Measurements from ENCODE around the gene SUSD1.

SUSD1 gene

DNA sequence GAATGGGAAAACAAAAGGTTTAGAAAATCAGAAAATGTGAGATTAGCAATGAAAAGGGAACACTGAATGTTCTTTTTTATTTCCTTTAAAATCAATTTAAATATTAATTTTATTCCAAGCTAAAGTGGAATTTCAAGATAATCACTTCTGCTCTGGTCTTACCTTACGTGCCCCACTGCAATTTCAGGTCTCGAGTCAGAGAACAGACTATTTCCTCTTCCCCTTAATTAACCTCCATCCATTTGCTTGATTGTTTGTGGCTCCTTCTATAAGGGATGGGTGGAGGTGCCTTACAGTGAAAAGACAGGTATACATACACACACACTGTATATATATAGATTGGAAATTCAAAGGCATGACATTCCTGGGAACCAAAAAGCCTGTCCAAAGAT, 137.1 kb downstream of the SUSD1 start:
- no peak for DNase-seq

DNA sequence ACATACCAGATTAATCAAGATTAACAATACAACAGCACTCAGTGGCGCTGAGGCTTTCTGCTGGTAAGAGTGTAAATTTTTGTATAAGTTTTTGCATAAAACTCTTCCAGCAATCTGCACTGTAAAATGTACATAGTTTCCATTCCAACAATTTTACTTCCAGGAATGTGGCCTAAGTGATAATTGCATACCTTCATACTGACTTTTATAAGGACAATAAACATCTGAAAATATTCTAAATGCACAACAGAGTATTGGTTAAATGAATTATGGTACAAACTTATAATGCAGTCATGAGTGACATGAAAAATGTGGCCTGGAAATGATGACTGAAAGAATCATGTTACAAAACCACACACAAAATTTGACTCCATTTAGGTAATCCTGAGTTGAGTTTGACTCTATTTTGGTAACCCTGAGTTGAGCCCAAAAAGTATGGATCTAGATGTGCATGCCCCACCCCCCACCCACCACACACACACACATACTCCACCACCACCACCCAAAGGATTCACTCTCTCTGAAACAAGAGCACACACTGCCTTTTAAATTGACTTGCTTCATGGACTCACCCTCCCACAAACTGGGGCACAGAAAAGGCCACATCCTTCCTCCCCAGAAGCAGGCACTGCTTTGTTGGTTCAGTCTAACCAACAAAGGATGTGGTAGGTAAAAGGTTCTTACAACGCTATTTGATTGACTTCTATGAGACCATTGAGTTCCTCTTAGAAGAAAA, 137.6 kb downstream of the SUSD1 start:
- DNase-seq = no peak

GRCh38 chr9:112035166-112035826, 139.8 kb downstream of the SUSD1 start:
- DNase-seq = no peak

DNA sequence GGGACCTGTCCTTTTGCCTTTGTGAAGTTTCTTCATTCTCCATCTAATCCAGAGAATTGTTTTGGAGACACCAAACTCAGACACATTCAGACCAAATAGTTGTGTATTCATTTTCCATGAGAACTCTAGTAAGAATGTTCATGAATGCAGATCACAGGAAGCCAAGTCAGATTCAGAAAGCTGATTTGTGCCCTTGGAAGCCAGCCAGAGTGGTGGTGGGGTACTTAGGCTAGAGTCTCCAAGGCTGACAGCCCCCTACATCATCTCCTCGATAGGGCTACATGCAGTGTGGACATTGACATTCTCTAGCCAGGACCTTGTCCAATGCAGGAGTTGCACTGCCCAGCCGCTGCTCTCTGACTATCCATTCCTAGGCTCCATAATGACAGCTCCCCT, 140.9 kb downstream of the SUSD1 start:
- DNase-seq = no peak

- no peak for DNase-seq
Measured at GRCh38 chr9:112033237-112034215, 141.6 kb downstream of the SUSD1 start.

DNA sequence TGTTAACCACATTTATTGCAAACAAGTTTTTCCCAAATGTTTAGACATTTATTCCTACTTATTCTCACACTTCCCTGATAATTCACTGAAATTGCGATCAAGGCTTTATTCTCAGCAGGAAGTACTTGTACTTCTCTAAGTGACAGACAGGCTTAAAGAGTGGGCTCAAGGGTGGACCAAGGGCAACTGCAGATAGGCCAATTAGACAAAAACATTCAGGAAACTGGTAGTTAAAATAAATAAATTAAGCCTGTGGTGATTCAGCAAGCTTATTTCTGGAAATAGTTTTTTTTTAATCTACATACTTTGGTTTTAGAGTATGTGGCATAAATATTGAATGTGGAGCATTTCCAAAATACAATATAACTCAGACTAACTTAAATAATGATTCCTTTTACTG, 142.4 kb downstream of the SUSD1 start:
- no peak for DNase-seq

GRCh38 chr9:112032009-112032408, 143.1 kb downstream of the SUSD1 start:
- no peak for DNase-seq

GRCh38 chr9:112031400-112031799, 143.7 kb downstream of the SUSD1 start:
- no peak for DNase-seq

DNA sequence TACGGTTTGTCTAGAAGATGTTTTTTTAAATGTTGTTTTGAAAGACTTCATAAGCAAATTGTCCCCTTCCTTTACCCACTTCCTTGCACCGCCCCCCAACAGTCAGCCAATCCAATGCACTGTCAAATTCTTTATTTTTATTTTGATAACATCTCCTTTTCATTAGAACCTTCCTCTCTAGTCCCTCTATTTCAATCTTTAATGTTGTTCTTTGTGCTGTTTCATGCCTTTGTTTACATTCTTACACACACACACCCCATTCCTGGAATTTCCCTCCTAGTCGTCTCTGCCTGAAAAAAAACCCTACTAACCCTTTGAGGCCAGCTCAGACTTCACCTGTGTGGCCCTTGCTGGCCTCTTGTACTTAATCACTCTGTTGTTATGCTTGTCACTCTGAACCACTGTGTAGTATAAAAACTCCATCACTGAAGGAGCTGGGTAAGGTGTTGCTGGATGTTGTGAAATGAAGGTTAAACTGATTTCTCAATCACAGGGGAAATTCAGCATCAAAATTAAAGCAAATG, 145.1 kb downstream of the SUSD1 start:
- DNase-seq = no peak

DNA sequence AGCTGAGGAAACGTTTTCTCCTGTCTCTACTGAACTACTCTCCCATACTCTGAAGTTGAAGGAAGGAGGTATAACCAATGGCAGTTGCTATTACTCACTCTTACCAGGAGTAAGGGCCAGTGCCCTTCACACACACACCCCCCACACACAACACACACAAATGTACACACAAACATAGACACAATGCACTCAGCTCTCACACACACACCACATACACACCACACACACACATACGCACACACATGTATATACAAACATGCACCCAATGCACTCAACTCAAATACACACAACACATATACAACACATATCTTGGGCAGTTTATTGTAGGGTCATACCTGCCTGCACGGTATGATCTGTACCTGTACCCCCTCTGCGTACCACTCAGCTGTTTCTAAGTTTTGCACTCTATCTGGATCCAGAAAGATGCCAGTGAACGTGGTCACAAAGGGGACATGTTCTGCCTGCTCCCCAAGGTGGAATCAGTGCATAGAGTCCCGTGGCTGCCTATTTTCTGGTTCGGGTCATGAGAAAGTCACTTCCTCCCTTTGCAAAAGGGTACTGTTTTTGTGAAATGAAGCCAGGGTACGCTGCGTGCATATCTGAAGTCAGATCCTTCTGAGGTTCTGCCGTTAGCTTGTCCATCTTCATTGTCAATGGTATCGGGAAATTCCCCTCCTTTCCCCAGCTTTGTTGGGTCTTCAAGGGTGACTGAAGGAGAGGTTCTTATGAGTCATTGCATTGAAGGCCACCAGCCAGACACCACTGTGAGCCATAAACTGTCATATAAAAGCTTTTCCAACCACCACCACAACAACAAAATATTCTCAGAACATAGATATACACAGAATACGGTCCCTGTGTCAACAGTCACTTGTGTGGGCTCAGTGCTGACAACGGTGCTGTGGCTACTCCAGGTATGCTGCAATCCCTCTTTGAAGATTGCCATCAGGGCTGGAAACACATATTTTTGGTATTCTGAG, 146.6 kb downstream of the SUSD1 start:
- DNase-seq = no peak

DNA sequence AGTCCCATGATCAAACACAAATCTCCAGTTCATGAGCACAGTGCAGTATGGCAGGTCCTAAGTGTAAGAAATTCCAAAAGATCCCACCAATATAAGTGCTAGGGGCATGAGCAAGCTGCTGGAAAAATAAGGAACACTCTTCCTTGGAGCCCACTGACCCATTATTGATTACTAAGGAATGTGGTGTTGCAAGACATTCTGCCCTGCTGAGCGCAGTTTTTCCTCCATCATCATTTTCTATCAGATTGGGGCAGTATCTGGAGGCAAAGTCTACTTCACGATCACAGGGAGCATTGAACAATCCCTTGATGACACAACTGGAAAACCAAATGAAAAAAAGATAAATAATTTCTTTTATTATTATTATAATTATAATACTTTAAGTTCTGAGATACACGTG, 149.2 kb downstream of the SUSD1 start:
- no peak for DNase-seq

- DNase-seq = no peak
Measured at GRCh38 chr9:112021742-112022141, 153.4 kb downstream of the SUSD1 start.

GRCh38 chr9:112020680-112021596, 154.2 kb downstream of the SUSD1 start:
- DNase-seq = no peak

DNA sequence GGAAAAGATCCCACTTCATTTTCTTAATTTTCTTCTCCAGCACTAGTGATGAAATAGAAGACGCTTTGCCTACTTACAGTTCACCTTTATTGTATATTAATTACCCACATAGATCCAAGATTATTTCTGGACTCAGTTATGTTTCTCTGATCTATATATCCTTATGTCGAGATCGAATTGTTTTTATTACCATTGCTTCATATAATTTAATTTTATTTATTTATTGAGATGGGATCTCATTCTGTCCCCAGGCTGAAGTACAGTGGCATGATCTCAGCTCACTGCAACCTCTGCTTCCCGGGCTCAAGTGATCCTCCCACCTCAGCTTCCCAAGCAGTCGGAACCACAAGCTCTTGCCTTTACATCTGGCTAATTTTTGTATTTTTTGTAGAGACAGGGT, 157.2 kb downstream of the SUSD1 start:
- DNase-seq = no peak

DNA sequence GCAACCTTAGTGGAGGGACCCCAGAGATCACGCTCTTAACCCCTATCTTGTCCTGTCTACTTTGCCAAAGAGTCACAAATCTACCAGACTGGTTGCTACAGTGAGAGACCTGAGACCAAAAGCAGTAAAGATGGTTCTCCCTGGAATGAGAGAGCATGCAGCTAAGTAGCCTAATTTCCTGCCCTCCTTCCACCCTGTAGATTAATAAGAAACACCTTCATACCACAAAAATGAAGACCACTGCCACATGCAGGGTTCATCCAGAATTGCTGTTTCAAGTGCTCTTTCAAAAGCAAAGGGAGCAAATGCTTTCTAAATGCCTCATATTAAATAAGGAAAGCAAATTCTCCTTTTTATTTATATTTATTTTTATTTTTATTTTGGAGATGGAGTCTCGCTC, 159.4 kb downstream of the SUSD1 start:
- DNase-seq = no peak

DNA sequence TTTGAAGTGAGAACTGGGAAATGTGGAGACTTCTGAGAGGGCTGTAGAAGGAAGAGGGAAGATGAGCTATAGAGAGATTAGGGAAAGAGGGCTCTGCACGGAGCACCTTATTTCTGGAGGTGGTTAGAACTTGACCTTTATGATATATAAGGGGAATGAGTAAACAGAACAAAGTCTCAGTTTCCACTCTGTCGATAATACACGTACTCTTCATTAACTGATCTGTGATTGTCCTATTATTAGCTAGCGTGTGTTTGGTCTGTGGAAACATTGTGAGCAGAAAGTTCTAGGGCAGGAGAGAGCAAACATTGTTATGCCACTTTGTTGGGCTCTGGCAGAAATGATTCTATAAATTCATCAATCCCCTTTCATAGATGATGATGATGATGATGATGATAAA, 159.9 kb downstream of the SUSD1 start:
- DNase-seq = no peak

GRCh38 chr9:112013266-112013665, 161.8 kb downstream of the SUSD1 start:
- DNase-seq = no peak

DNA sequence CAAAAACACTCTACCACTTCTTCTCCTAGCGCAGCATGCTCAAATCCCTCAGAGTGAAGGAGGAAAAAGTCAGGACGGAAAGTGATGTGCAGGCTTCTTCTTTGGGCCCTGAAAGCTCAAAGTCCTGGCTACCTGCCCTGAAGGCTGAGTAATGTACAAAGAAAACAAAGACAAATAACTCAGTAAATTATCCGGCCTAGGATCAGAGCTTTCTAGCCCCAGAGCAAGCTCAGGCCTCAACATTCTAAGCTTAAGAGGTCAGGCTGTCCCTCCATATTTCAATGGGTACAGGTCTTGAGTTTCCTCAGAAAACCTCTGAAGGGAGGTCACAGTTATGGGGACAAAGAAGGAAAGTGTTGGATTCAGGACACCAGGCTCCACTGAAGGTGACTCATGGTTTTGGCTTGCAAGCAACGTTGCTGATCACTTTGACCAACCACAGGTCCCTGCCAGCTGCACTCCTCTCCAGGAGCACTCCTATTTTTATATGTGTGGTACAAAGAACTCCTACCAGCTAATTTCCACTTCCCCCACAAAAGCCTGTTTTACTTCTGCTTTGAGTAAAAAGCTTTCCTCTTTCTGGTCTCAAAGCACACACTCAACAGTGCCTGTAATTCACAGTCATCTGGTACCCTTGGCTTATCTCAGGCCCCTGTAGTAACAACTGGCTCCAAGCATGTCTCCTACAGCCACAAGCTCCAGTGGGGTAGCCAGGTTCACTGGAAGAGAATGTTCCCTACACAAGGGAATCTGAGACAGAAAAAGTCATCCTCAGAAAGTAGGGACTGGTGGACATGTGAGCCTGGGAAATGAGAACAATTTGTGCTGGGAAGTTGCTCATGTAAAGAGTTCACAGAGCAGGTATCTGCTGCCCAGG, 162.8 kb downstream of the SUSD1 start:
- peak; percentile 36 for DNase-seq

DNA sequence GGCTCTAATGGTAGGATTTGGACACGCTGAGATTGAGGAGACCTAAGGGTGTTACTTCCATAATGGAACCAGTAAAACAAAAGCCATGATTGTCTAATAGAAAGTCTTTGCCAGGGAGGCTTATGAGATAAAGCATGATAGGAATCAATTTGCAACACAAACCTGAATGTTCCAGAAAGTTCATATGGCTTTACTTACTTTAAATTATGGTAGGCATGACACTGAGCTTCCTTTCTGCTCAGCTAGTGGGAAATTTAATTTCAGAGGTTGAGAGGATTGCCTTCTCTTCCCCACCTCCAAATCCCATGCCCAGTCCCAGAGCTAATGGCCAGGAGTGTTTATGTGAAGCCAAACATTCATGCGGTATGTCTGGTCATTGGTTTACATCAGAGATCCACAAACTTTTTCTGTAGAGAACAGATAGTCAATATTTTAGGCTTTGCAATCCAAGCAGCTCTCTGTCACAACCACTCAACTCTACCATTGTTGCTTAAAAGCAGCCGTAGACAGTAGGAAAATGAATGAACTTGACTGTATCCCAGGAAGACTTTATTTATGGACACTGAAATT, 164.0 kb downstream of the SUSD1 start:
- DNase-seq = no peak

DNA sequence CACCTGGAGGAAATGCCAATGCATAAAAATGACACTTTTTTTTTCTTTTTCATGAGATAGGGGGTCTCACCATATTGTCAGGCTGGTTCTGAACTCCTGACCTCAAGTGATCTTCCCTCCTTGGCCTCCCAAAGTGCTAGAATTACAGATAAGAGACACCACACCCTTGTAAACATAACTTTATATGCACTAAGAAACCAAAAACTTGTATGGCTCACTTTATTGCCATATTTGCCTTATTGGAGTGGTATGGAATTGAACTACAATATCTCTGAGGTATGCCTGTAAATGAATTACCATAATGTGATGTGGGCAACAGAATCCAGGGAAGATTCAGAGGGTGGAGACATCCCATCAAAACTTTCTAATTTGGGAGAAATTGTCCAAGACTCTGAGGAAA, 164.6 kb downstream of the SUSD1 start:
- no peak for DNase-seq

Measured in left hindlimb (tissue), 1 donor.